SK-N-SH treated with all-trans-retinoic acid at 6 μM for 48 hours (cell line): ENCODE results near the gene CHTF18.

Experiments
- CSDC2 ChIP-seq: fragments of 250-450 bp; sonication (Bioruptor Pico); IDR thresholded peaks from 2 replicates; pipeline ENCODE4 v1.5.0; 2020; ENCODE audit warnings: mild to moderate bottlenecking, moderate library complexity
- ZNF70 ChIP-seq: fragments of 450-650 bp; formaldehyde crosslinking; IDR thresholded peaks from 2 replicates; pipeline ENCODE4 v1.5.0; 2020; ENCODE audit warnings: mild to moderate bottlenecking, moderate library complexity

GRCh38 chr16:843771-844170, 55.4 kb downstream of the CHTF18 start:
- TF ChIP-seq ZNF70 (CRISPR knock-in tag) (no peak), CSDC2 (CRISPR knock-in tag) (no peak)
